Breast epithelium (tissue), 4 donors: ENCODE measurements around the gene FBN1. TPM values are rescaled to one million over a fixed set of nuclear protein-coding genes. Genes with fewer than 3 reads are reported as not detected.

Source experiments
- DNase-seq, 2 donors: peaks; one replicate each; pipeline ENCODE4 v3.0.0-alpha.2; 2019; ENCODE audit warnings: low spot score in 2 of 2
- H3K27ac ChIP-seq, 2 donors: fragments of 200-600 bp; sonication (generic) in 1 of 2; one replicate each; pipeline ENCODE4 v1.5.1; 2016 to 2019; ENCODE audit warnings: mild to moderate bottlenecking in 1 of 2
- H3K27me3 ChIP-seq, 2 donors: fragments of 200-600 bp; sonication (generic) in 1 of 2; one replicate each; pipeline versions ENCODE4 v1.5.1 to v1.6.0; 2017 to 2019; ENCODE audit warnings: control low read depth in 1 of 2, mild to moderate bottlenecking in 1 of 2
- H3K36me3 ChIP-seq: fragments of 200-600 bp; one replicate; pipeline ENCODE4 v1.5.1; 2019
- H3K4me1 ChIP-seq, 2 donors: fragments of 200-600 bp; sonication (generic); one replicate each; pipeline ENCODE4 v1.5.1; 2016 to 2019; ENCODE audit warnings: control low read depth in 1 of 2
- H3K4me3 ChIP-seq, 3 donors: fragments of 200-600 bp; sonication (generic); 1 replicate in 2 of 3; 2 replicates in 1 of 3; pipeline ENCODE4 v1.5.1; 2016 to 2019; ENCODE audit warnings: mild to moderate bottlenecking in 3 of 3, moderate library complexity in 2 of 3
- H3K9me3 ChIP-seq, 2 donors: fragments of 200-600 bp; sonication (generic) in 1 of 2; one replicate each; pipeline ENCODE4 v1.5.1; 2016 to 2019; ENCODE audit warnings: control low read depth in 1 of 2
- CTCF ChIP-seq, 3 donors: fragments of 450-650 bp; IDR thresholded peaks; one replicate each; pipeline ENCODE4 v1.5.1; 2016 to 2017; ENCODE audit warnings: antibody characterized with exemption in 3 of 3, mild to moderate bottlenecking in 3 of 3, moderate library complexity in 3 of 3
- POLR2A ChIP-seq: fragments of 450-650 bp; IDR thresholded peaks from one replicate; pipeline ENCODE4 v1.6.1; 2016; ENCODE audit warnings: antibody characterized with exemption, mild to moderate bottlenecking, moderate library complexity
- POLR2AphosphoS5 ChIP-seq, 3 donors: sonication (generic); formaldehyde crosslinking; IDR thresholded peaks; one replicate each; pipeline ENCODE4 v1.6.1; 2017; ENCODE audit warnings: antibody characterized with exemption in 3 of 3
- intact Hi-C: fragments of 100-400 bp; cut with DNase I; formaldehyde crosslinking; loops from one replicate; pipeline ENCODE4 v1.15.1; 2023; ENCODE audit warnings: low total_unique reads
- total RNA-seq, 3 donors: library from RNA; depleted of rRNA; stranded (reverse); fragments of >200 nt; gene quantifications; one replicate each; pipeline ENCODE4 v1.1.0, GENCODE V29; 2016

The FBN1 gene
- total RNA-seq, 3 donors from 2014 or later = 38.5 to 210 (median 83.2) TPM

- no peaks in the 10 kb centered on the region for H3K36me3 ChIP-seq
- no peak overlapping the region for H3K4me3 ChIP-seq
- no peak for DNase-seq
- intact Hi-C loops = no loop called here
- no peak overlapping the region for H3K27ac ChIP-seq
- no peaks in the 10 kb centered on the region for H3K4me1 ChIP-seq
- H3K9me3 ChIP-seq = no peaks in the 10 kb centered on the region
- TF ChIP-seq POLR2A (no peak), POLR2AphosphoS5 (IDR thresholded peaks at IDR 0.05) (no peak), CTCF (IDR thresholded peaks at IDR 0.05) (no peak)
- no peaks in the 10 kb centered on the region for H3K27me3 ChIP-seq
These were observed 282.0 kb downstream of the FBN1 start for GRCh38 chr15:48363474-48363873.

DNA sequence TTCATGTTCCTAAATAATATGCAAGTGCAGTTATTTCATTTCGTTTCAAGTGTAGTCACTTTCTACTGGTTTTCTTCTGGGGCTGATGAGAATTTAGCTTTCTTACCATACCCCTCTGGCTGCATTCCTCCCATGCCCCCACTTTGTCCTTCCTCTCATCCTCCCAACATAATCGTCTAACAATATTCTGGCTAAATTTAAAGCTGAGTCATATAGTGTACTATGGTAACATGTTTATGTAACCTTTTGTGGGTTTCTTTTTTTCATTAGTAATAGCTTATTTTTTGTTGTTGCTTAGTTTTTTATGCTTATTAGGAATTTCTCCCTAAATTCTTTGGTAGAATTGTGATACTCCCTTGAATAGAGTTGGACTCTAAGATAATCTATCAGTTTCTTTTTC, 283.8 kb downstream of the FBN1 start:
- no peaks in the 10 kb centered on the region for H3K36me3 ChIP-seq
- TF ChIP-seq POLR2A = no peak
- no peak for TF ChIP-seq CTCF (IDR thresholded peaks at IDR 0.05)
- no peak for TF ChIP-seq POLR2AphosphoS5 (IDR thresholded peaks at IDR 0.05)
- no peak overlapping the region for H3K4me3 ChIP-seq
- no peaks in the 10 kb centered on the region for H3K27me3 ChIP-seq
- H3K9me3 ChIP-seq = no peaks in the 10 kb centered on the region
- no peaks in the 10 kb centered on the region for H3K4me1 ChIP-seq
- intact Hi-C loops = no loop called here
- H3K27ac ChIP-seq = no peak overlapping the region
- no peak for DNase-seq

DNA sequence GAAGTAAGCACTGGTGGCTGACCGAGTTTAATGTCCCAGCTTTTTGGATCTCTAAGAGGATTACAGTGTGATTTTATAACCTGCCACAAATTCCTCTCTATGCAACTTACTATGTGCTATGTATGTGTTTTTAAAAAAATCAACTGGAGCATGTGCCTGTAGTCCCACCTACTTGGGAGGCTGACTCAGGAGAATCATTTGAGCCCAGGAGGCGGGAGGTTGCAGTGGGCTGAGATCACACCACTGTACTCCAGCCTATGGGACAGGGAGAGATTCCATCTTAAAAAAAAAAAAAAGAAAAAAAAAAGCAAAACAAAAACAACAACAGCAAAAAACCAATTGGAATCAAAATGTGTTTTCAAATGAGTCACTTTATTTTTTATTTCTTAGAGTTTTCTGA, 284.7 kb downstream of the FBN1 start:
- intact Hi-C loops = no loop called here
- Histone ChIP-seq H3K4me1 (no peaks in the 10 kb centered on the region), H3K4me3 (no peak overlapping the region), H3K36me3 (no peaks in the 10 kb centered on the region), H3K27ac (no peak overlapping the region), H3K27me3 (no peaks in the 10 kb centered on the region), H3K9me3 (no peaks in the 10 kb centered on the region)
- no peak for DNase-seq
- TF ChIP-seq POLR2AphosphoS5 (IDR thresholded peaks at IDR 0.05) (no peak), POLR2A (no peak), CTCF (IDR thresholded peaks at IDR 0.05) (no peak)

Other genes with a start within 250 kb of the FBN1 start
- gene CEP152, start 165.4 kb upstream of the FBN1 start, total RNA-seq = 10 to 100 TPM in 1 of 3 donors, 1 to 10 TPM in 2; 5.3 to 13.5 (median 5.9) TPM
- gene EID1, start 232.4 kb upstream of the FBN1 start, total RNA-seq = 100 to 1,000 TPM; 204 to 266 (median 227) TPM